Measurements from ENCODE around the gene CAPZB. TPM values are rescaled to one million over a fixed set of nuclear protein-coding genes. Genes with fewer than 3 reads are reported as not detected.
"Not testable (repeated sequence)": the region's sequence is repeated elsewhere in the genome, so short reads cannot be mapped to it uniquely, and the experiment has no call there.

The CAPZB gene
- total RNA-seq, 1 donor from 2014 or later, result 217 TPM

DNA sequence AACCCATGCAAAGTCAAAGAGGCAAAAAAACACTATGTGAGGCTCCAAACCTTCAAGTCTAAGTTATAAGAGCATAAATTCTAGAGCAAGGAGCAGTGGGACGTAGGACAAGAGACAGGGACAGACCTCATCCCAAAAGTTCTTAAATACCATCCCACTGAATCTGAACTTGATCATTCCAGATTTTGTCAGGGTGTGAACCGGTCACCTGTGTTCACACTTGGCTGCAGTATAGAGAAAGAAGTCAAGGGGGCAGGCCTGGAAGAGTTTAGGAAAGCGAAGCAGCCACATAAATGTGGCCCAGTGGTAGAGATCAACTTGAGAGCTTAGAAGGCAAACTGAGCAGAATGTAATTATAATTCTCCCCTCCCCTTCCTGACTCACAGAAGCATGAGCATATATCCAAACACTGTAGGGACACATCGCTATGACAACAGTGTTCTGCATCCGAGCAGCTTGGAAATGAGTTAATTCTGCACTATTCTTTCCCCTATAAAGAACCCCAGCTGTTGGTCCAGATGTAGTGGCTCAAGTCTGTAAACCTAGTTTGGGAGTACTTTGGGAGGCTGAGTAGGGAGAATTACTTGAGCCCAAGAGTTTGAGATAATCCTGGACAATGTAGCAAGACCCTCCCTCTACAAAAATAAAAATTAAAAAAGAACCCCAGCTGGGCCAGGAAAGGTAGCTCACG is 176.1 kb downstream of the CAPZB start:
- Histone ChIP-seq H3K27ac (replicated peaks) (no peak overlapping the region), H3K36me3 (peaks cover 44% of the 10 kb centered on the region), H3K27me3 (ENCODE audit: low read depth) (no peaks in the 10 kb centered on the region), H3K4me3 (no peak overlapping the region), H3K9me3 (replicated peaks) (no peaks in the 10 kb centered on the region), H3K4me1 (peaks cover 36% of the 10 kb centered on the region)
- TF ChIP-seq, protein P1, sequence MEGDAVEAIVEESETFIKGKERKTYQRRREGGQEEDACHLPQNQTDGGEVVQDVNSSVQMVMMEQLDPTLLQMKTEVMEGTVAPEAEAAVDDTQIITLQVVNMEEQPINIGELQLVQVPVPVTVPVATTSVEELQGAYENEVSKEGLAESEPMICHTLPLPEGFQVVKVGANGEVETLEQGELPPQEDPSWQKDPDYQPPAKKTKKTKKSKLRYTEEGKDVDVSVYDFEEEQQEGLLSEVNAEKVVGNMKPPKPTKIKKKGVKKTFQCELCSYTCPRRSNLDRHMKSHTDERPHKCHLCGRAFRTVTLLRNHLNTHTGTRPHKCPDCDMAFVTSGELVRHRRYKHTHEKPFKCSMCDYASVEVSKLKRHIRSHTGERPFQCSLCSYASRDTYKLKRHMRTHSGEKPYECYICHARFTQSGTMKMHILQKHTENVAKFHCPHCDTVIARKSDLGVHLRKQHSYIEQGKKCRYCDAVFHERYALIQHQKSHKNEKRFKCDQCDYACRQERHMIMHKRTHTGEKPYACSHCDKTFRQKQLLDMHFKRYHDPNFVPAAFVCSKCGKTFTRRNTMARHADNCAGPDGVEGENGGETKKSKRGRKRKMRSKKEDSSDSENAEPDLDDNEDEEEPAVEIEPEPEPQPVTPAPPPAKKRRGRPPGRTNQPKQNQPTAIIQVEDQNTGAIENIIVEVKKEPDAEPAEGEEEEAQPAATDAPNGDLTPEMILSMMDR (IDR thresholded peaks at IDR 0.05; ENCODE audit: borderline replicate concordance), result no peak
- intact Hi-C loops (cut with micrococcal nuclease), result no loop called here
- no peak for DNase-seq

DNA sequence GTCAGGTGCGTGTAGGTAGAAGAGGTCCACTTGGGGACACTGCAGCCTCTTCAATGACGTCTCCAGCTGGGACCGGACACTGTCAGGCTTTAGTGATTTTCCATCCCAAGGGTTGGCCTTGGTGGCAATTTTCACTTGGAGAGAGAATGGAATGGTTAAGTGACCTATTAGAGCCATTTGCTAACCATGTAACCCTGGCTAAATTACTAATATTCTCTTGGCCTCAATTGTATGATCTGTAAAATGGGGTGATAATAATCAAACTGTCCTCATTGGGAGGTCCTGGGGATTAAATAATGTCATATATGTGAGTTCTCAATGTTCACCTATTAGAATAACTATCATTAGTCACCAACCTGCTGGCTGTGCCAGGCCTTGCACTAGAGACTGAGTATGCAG is 176.8 kb downstream of the CAPZB start:
- H3K36me3 ChIP-seq, result peaks cover 52% of the 10 kb centered on the region

DNA sequence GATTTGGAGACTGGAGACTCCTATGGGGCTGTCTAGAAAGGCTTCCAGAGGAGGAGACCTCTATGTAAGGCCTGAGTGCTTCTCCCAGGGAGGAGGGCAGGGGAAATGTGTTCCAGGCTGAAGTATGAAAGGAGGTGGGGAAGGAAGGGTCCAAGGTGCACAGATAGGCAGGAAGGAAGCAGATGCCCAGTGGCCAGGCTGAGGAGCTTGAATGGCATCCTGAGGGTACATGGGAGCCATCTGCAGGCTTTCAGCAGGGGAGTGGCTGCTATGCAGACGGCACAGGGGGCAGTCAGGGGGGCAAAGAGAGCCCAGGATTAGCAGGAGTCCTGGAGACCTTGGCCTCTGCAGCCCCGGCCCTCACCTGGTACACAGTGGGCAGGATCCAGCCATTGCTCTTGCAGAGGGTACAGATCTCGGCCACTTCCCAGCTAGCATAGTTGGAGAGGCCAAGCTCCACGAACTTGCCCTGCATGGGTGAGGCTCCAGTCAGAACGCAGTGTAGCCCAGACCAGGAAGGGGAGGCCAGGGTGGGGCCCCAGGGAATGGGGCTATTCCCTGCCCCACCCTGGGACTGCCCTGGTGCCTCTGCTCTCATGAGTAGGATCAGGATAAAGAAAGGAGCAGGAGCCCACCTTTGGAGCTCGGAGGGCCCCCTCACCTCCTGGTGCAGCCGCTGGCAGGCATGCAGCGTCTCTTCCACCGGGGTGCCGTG is 177.4 kb downstream of the CAPZB start:
- Histone ChIP-seq H3K36me3 (peaks cover 57% of the 10 kb centered on the region), H3K27ac (replicated peaks) (no peak overlapping the region), H3K9me3 (replicated peaks) (no peaks in the 10 kb centered on the region), H3K4me1 (peaks cover 27% of the 10 kb centered on the region), H3K27me3 (ENCODE audit: low read depth) (no peaks in the 10 kb centered on the region), H3K4me3 (no peak overlapping the region)
- TF ChIP-seq, protein P1 (IDR thresholded peaks at IDR 0.05; ENCODE audit: borderline replicate concordance), result no peak
- intact Hi-C loops (cut with micrococcal nuclease), result no loop called here
- no peak for DNase-seq

More for the DNA sequence above, 176.8 kb downstream of the CAPZB start:
- Histone ChIP-seq H3K4me1 (peaks cover 33% of the 10 kb centered on the region), H3K9me3 (replicated peaks) (no peaks in the 10 kb centered on the region), H3K4me3 (no peak overlapping the region), H3K27me3 (ENCODE audit: low read depth) (no peaks in the 10 kb centered on the region), H3K27ac (replicated peaks) (no peak overlapping the region)
- TF ChIP-seq, protein P1 (IDR thresholded peaks at IDR 0.05; ENCODE audit: borderline replicate concordance), result no peak
- intact Hi-C loops (cut with micrococcal nuclease), result no loop called here
- no peak for DNase-seq

DNA sequence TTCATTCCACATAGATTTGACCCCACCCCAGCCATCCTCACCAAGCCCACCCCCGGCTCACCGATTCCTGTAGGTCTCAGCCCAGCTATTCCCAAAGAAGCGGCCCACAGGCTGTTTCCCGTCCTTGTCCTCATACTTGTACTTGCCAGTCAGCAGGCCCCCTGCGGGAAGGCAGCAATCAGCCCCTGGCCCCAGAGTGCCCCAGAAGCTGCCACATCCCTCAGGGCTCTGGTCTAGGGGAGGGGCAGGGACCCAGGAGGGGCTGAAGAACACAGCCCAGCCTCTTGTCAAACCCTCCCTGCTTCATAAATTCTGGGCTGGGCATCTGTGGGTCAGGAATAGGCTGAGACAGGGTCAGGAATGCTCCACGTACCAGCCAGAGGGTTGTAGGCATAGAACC is 178.4 kb downstream of the CAPZB start:
- no peak overlapping the region for H3K27ac ChIP-seq (replicated peaks)
- no peaks in the 10 kb centered on the region for H3K27me3 ChIP-seq (ENCODE audit: low read depth)
- no peaks in the 10 kb centered on the region for H3K9me3 ChIP-seq (replicated peaks)
- peaks cover 19% of the 10 kb centered on the region for H3K4me1 ChIP-seq
- no peak for DNase-seq
- H3K36me3 ChIP-seq, result peaks cover 68% of the 10 kb centered on the region
- TF ChIP-seq, protein P1 (IDR thresholded peaks at IDR 0.05; ENCODE audit: borderline replicate concordance), result no peak
- no peak overlapping the region for H3K4me3 ChIP-seq
- intact Hi-C loops (cut with micrococcal nuclease), result no loop called here

DNA sequence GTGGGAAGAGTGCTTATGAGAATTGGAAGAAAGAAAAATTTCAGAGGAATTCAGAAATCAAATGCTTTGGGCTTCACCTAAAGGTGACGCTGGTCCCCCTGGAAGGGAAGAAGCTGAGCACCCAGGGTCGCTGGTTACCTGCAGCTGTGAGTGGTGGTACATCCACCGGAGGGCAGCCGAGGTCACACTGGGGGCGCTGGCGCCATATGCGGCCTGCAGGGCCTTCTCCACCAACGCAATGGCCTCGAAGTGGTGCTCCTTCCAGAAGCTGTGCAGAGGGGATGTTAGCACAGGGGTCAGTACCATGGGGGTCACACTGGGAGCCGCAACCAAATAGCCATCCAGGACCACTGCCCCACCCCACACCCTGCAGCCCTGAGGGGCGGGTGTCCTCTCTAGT is 179.5 kb downstream of the CAPZB start:
- H3K27ac ChIP-seq (replicated peaks), result no peak overlapping the region
- H3K4me3 ChIP-seq, result no peak overlapping the region
- H3K4me1 ChIP-seq, result peaks cover 10% of the 10 kb centered on the region
- H3K27me3 ChIP-seq (ENCODE audit: low read depth), result no peaks in the 10 kb centered on the region
- no peak for DNase-seq
- no peaks in the 10 kb centered on the region for H3K9me3 ChIP-seq (replicated peaks)
- TF ChIP-seq, protein P1 (IDR thresholded peaks at IDR 0.05; ENCODE audit: borderline replicate concordance), result no peak
- peaks cover 68% of the 10 kb centered on the region for H3K36me3 ChIP-seq
- intact Hi-C loops (cut with micrococcal nuclease), result no loop called here

DNA sequence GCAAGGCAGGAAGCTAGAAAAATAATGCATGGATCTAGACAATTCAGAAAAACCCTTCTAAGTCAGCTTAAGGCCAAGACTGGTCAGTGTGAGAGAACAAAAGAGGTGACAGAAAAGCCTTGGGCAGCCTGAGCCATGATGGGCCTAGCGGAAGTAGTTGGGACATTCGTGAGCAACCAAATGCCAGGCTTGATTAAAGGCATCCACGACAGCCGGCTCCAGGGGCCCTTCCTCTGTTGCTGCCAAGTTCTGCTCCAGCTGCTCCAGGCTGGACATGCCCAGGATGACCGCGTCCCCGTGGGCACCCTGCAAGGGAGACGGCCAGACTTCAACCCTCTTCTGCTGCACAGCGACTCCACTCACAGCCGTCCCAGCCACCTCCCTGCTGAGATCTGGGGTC is 181.3 kb downstream of the CAPZB start:
- H3K4me1 ChIP-seq; H3K4me3 ChIP-seq; H3K9me3 ChIP-seq (replicated peaks); intact Hi-C loops (cut with micrococcal nuclease); H3K27ac ChIP-seq (replicated peaks); H3K27me3 ChIP-seq (ENCODE audit: low read depth); DNase-seq: not testable (repeated sequence)
- H3K36me3 ChIP-seq, result peaks cover 73% of the 10 kb centered on the region
